Lower leg skin (tissue), 4 donors: Measurements from ENCODE around the gene SVIL. TPM values are rescaled to one million over a fixed set of nuclear protein-coding genes. Genes with fewer than 3 reads are reported as not detected.
"Not testable (repeated sequence)": the region's sequence is repeated elsewhere in the genome, so short reads cannot be mapped to it uniquely, and the experiment has no call there.

Experiments used
- DNase-seq, 2 donors: peaks; one replicate each; pipeline ENCODE4 v3.0.0-alpha.2; 2019; ENCODE audit warnings: low spot score in 2 of 2
- H3K4me3 ChIP-seq: fragments of 200-600 bp; sonication (generic); 2 replicates; pipeline ENCODE4 v1.5.1; 2017; ENCODE audit warnings: mild to moderate bottlenecking, low read depth; ENCODE audit not compliant: poor library complexity, severe bottlenecking
- POLR2A ChIP-seq, 2 donors: fragments of 450-650 bp; IDR thresholded peaks; one replicate each; pipeline ENCODE4 v1.6.1; 2016 to 2017; ENCODE audit warnings: antibody characterized with exemption in 2 of 2, mild to moderate bottlenecking in 1 of 2, moderate library complexity in 1 of 2
- WGBS, 2 donors: methylation state at CpG; one replicate each; pipeline ENCODE4 v1.1.5; 2018; 5-methylcytosine and 5-hydroxymethylcytosine counted together
- intact Hi-C: fragments of 100-400 bp; cut with DNase I; formaldehyde crosslinking; loops from one replicate; pipeline ENCODE4 v1.15.0; 2023; ENCODE audit warnings: low total_unique reads
- total RNA-seq, 4 donors: library from RNA; depleted of rRNA; stranded (reverse); fragments of >200 nt; gene quantifications; one replicate each; pipeline ENCODE4 v1.1.0, GENCODE V29; 2016
- TF ChIP-seq, protein P1 (sequence below), 3 donors: fragments of 450-650 bp; IDR thresholded peaks; one replicate each; pipeline ENCODE4 v1.5.1; 2016; ENCODE audit warnings: antibody characterized with exemption in 3 of 3, mild to moderate bottlenecking in 3 of 3, moderate library complexity in 2 of 3

SVIL gene
- total RNA-seq, 4 donors from 2014 or later = 49.0 to 91.0 (median 74.4) TPM

GRCh38 chr10:29586509-29586908, 48.3 kb downstream of the SVIL start:
- intact Hi-C loops = no loop called here
- H3K4me3 ChIP-seq = no peak overlapping the region
- 95 to 96% methylated on average over 4 of the region's 4 CpGs for WGBS, 2 donors
- TF ChIP-seq, protein P1, sequence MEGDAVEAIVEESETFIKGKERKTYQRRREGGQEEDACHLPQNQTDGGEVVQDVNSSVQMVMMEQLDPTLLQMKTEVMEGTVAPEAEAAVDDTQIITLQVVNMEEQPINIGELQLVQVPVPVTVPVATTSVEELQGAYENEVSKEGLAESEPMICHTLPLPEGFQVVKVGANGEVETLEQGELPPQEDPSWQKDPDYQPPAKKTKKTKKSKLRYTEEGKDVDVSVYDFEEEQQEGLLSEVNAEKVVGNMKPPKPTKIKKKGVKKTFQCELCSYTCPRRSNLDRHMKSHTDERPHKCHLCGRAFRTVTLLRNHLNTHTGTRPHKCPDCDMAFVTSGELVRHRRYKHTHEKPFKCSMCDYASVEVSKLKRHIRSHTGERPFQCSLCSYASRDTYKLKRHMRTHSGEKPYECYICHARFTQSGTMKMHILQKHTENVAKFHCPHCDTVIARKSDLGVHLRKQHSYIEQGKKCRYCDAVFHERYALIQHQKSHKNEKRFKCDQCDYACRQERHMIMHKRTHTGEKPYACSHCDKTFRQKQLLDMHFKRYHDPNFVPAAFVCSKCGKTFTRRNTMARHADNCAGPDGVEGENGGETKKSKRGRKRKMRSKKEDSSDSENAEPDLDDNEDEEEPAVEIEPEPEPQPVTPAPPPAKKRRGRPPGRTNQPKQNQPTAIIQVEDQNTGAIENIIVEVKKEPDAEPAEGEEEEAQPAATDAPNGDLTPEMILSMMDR (IDR thresholded peaks at IDR 0.05) = no peak
- no peak for TF ChIP-seq POLR2A (IDR thresholded peaks at IDR 0.05)
- DNase-seq = peak in 1 of 2 donors; percentile 7

GRCh38 chr10:29585488-29585976, 49.2 kb downstream of the SVIL start:
- no peak overlapping the region for H3K4me3 ChIP-seq
- 67 to 72% methylated on average over 18 of the region's 18 CpGs for WGBS, 2 donors
- TF ChIP-seq, protein P1 (IDR thresholded peaks at IDR 0.05) = no peak
- TF ChIP-seq POLR2A (IDR thresholded peaks at IDR 0.05) = no peak
- intact Hi-C loops = no loop called here
- DNase-seq = peak in 1 of 2 donors; percentile 74

GRCh38 chr10:29584436-29584835, 50.3 kb downstream of the SVIL start:
- 96 to 98% methylated on average over 14 of the region's 14 CpGs for WGBS, 2 donors
- no peak for TF ChIP-seq POLR2A (IDR thresholded peaks at IDR 0.05)
- TF ChIP-seq, protein P1 (IDR thresholded peaks at IDR 0.05) = no peak
- peak in 1 of 2 donors; percentile 81 for DNase-seq
- no peak overlapping the region for H3K4me3 ChIP-seq
- intact Hi-C loops = no loop called here

DNA sequence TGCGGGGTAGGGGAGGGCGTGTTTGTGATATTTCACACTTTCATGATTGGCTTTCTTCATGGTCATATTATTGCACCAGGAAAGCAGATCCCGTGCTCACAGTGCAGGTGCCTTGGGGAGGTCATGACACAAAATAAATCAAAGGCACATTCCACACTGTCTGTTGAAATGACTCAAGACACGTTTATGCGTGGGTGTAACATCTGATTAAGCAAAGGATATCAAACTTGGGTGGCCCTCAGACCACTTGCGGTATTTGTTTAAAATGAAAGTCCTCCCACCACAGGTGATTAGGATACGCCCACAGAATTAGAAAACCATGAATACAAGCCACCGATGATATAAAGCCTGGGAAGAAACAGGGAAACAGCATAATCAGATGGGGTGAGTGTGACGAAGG, 51.1 kb downstream of the SVIL start:
- no peak for DNase-seq
- no peak overlapping the region for H3K4me3 ChIP-seq
- intact Hi-C loops = no loop called here
- WGBS, 2 donors = 74 to 77% methylated on average over 9 of the region's 9 CpGs
- TF ChIP-seq, protein P1 (IDR thresholded peaks at IDR 0.05) = no peak
- TF ChIP-seq POLR2A (IDR thresholded peaks at IDR 0.05) = no peak

DNA sequence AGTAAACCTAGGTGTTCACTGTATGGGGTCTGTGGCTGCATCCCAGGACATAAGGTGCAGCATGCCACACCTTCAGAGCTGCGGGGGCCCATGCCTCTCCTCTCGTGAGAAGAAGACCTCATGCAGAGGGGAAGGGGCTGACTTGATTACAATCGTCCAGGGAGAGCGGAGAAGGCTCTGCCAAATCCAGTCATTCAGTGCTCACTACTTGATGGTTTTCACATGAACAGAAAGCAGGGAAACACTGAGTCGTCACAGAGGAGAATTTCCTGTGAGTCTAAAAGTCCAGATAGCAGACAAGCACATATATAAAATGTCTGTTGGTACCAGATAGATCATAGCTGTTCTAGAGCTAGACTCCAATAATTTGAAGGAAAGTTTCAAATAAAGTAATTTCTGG, 52.0 kb downstream of the SVIL start:
- intact Hi-C loops, DNase-seq, H3K4me3 ChIP-seq: not testable (repeated sequence)
- 56 to 83% methylated on average over 5 of the region's 5 CpGs for WGBS, 2 donors

- intact Hi-C loops = no loop called here
- TF ChIP-seq, protein P1 (IDR thresholded peaks at IDR 0.05) = no peak
- TF ChIP-seq POLR2A (IDR thresholded peaks at IDR 0.05) = no peak
- WGBS, 2 donors = 91 to 93% methylated on average over 12 of the region's 12 CpGs
- DNase-seq = peak in 1 of 2 donors; percentile 69
- H3K4me3 ChIP-seq = no peak overlapping the region
These were observed 55.3 kb downstream of the SVIL start for GRCh38 chr10:29579455-29579970.
